ENCODE measurements around the gene UBA6.
A peak's percentile ranks its signal among the peaks of the same experiment; 100 is the strongest.

UBA6 gene

DNA sequence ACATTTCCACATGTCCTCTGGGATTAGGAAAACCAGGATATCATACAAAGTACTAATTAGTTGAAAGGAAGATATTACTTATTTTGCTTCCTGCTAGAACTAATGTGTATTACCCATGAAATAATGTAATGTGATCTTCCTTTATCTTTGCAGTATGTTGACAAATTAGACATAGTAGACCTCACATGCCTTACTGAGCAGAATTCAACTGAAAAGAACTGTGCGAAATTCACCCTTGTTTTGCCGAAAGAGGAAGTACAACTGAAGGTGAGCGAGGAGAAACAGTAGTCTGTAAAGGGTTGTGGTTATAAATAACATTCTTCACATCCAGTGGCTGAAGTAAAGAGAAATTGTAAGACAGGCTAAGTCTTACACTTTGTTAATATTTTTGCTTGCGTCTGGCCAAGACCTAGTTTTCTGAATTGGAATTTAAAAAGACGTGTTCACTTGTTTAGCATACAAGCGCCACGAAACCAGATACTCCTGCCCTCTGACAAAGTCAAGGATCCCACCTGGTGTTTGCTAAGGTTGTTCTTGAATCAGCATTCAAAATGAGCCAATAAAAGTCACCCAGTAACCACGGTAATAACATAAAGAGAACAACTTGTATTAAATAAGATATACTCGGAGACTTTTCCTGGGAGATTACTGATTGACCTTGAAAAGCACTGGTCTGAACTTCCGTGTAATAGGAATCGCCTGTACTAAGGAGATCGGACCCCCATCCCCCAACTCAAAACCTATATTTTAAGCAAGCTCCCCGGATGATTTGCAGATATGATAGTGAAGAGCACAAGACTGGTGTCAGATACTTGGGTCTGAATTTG is 125.5 kb downstream of the UBA6 start:
- peak; percentile 11 for DNase-seq

DNA sequence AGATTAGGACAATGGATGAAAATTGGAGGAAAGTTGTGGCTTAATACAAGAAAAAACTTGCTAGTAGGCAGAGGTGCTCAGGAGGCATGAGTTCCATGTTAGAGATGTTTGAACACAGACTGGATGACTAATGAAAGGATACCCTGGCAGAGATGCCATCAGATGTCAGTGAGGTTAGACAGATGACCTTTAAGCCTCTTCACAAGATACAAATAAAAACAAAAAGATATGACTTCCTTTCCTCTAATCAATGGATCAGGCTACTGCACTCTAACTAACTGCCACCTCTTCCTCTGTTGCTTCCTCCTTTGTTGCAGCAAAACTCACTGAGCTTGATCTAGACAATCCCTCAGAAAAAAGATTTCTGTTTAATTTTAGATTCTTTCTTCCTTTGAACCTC is 127.8 kb downstream of the UBA6 start:
- DNase-seq, result peak; percentile 24

DNA sequence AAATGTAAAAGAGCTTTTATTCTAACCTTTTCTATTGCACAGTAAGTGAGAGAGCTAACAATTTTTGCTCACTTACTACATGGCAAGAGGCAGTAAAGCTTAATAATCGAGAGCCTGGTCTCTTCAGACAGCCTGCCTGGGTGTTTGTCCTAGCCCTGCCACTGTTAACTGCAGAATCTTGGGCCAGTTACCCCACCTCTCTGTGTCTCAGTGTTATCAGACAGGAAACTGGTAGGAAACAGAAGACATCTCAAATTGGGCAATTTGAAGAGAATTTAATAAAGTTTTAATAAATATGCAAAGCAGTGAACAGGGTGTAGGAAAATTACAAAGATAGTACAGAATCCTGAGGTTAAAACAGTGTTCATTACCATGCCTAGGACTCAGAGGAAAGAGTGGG is 129.0 kb downstream of the UBA6 start:
- no peak for DNase-seq

DNA sequence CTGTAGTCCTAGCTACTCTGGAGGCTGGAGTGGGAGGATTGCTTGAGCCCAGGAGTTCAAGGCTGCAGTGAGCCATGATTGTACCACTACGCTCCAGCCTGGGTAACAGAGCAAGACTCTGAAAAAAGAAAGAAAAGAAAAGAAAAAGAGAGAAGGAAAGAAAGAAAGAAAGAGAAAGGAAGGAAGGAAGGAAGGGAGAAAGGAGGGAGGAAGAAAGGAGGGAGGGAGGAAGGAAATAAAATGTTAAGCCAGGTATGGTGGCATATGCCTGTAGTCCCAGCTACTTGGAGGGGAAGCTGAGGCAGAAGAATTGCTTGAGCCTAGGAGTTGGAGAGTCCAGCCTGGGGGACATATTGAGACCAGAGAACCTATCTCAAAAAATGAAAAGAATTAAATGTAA is 130.4 kb downstream of the UBA6 start:
- DNase-seq, result no peak

DNA sequence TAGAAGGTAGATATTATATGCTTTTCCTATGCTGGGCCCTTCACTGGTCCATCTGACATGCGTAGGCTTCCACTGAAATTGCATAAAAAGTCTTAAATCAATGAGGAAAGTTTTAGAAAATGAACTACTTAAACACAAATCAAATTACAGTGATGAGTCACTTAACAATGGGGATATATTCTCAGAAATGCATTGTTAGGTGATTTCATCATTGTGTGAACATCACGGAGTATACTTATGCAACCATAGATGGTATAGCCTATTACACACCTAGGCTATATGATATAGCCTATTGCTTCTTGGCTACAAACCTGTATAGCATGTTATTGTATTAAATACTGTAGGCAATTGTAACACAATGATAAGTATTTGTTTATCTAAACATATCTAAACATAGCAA is 132.1 kb downstream of the UBA6 start:
- DNase-seq, result no peak

DNA sequence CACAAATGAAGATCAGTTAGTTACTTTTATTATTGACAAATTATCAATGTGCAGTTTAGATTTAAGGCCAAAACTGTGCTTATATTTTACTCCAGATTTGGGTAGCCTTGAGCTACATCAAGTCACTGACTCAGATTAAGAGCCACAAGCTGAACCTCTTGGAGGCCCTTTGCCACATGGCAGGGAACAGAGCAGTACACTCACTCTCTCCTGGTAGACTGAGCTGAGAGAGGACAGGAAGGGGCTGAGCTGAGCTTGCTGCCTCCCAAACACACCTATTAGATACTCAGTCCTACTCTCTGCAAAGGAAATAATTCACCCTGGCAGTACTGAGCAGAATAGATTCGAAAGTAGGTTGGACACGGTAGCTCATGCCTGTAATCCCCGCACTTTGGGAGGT is 134.6 kb downstream of the UBA6 start:
- DNase-seq, result no peak

DNA sequence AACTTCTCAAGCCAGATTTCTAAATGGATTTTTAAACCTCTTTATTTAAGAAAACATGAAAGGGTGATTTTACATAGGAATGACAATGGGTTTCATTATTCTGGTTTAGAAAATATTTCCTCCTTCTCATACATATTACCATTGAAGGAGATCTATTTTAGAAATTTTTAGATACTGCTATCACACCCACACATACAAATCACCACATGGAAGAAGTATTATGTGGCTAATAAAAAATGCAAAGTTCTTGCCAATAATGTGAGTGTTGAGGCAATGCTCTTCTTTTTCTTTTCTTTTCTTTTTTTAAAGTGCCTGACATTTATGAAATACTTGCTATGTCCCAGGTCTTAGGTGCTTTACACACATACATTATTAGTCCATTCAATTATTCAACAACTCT is 135.7 kb downstream of the UBA6 start:
- DNase-seq, result no peak
